Stimulated activated CD4-positive, alpha-beta T cell treated with anti-CD3 and anti-CD28 coated beads, Interleukin-12 subunit alpha, Interleukin-12 subunit beta, amount 100 ng/mL, for 4 hours (primary cell): ENCODE data around the gene RNF32.
"Not testable (repeated sequence)": the region's sequence is repeated elsewhere in the genome, so short reads cannot be mapped to it uniquely, and the experiment has no call there.

Source experiments
- DNase-seq: peaks from one replicate; pipeline ENCODE4 v3.0.0-alpha.2; 2020

The RNF32 gene

DNA sequence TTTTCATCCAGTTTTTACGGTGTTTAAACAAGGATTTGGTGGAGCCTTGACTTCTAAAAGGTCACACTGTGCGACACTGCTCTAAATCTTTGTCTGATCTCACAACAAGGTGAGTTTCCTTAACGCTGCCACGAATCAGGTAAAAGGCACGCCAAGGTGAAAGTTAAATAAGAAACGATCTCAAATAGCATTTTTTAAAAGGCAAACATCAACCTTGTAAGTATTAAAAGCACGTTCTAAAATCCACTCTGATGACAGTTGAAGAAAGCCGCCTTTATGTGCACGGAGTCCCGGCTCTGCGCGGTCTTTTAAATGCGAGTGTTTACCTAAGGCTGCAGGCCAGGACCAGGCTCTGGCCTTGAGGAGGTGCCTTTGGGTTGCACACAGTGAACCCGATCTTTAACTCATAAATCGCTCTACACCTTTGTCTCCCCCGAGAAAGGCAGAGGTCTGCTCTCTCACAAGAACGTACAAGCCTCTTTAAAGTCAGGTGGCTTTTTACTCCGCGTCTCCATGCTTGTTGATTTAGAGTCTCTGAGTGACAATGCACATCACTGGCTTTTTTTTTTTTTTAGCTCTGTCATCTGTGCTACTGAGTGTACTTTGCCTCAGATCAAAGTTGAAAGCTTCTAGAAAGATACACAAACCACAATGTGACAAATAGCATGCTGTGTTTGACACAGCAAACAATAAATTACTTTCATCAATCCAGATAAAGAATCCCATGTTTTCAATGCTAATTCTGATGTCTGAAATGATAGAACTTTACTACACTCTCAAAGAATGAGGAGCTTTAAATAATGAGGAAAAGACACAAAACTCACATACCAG lies 25.9 kb upstream of the RNF32 start:
- no peak for DNase-seq

DNA sequence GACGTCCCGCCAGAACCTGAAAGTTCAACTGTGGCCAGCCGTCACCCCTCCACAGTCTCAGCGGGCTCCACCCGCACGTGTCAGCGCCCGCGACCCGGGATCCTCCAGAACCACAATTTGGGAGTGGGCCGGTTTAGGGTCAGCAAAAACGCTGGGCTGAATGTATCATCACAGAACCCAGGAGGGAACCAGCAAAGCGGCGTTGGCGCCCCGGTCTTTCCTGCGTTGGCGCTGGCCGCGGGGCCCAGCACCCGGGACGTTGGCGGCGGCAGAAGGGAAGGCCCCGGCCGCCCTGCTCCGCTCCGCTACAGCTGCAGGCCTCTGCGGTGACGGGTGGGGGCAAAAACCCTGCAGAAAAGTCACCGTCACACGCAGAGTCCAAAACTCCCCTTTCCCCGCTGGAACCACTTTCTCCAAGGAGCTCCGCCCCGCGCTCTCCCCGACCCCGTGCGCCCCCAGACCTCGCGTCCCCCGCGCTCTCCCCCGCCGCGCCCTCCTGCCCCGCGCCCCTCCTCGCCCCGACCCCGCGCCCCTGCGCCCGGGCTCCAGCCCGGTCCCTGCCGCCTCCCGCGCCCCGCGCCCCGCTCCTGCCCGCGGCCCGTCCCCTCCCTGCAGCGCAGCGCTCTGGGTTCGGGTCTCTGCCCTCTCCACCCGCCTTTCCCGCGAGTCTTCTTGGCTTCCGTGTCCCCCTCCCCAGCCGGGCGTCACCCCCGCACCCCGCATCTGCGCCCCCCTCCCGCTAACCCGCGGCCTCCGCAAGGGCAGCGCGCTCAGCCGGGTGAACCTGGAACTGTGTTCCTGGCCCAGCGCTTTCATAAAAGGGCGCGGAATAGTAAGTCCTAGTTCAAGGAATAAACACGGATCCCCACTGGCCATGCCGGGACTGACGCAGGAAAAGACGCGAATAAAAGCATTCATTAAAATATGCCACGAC lies 24.0 kb upstream of the RNF32 start:
- no peak for DNase-seq

DNA sequence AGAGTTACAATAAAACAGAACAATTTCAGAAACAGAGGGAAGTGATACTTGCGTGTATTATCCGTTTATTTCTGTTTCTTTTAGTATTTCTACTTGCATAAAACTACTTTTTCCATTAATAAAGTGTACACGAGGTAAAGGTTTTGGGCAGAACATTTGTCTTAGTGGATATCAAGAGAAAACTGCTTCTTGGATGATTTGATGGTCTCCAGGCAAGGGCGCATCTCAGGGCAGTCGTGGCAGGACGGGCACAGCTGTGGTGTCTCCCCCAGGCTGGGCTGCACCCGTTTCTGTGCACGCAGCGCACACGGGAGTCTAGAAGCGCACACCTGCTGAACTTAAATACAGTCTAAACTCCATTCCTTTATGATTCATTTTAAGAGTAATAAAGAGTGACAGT lies 23.4 kb upstream of the RNF32 start:
- no peak for DNase-seq

DNA sequence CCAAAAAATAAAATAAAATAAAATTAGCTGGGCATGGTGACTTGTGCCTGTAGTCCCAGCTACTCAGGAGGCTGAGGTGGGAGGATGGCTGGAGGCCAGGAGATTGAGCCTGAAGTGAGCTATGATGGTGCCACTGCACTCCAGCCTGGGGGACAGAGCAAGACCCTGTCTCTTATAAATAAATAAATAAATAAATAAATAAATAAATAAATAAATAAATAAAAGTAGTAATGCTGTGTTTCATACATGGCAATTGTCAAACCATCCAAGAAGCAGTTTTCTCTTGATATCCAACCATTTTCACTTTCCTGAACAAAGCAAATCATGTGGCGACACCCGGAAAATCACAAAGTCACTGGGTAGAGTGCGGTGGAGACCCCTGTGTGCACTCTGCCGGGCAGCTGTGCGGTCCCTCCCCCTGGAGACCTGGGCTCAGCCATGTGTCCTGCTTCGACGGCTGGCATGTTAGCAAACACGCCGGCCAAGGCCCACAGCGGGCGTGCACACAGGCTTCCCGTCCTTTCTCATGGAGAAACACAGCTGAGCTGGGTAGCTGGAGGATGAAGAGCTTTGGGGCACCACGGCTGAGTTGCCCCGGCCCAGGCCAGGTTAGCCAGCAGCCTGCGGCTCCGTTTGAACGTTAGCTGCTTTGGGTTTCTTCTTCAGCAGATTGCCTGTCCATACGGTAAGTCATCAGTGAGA lies 22.3 kb upstream of the RNF32 start:
- no peak for DNase-seq

DNA sequence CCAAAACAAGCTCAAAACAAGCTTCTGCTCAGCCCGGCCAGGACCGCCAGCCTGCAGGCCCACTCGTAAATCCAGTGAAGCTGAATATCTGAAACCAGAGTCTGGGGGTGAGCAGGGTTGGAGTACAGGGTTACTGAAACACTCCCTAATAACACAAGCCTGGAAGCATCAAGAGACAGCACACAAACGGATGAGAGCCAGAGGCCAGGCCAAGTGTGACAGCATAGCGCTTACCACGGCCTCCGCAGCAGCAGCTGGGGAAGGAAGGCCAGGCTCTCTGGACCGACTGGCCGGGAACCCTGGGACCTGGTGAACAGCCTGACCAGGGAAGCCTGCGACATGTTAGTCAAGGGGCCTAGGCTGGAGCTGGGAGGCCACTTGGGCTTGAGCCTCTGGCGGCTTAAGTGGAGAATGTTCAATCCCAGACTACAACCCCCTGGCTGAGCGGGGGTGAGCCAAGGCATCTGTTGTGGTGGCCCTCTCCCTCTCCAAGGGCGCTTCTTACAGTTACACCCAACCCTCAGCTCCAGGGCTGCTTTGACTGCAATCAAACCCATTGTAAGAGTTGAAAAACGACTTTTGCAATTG lies 21.7 kb upstream of the RNF32 start:
- DNase-seq = no peak

DNA sequence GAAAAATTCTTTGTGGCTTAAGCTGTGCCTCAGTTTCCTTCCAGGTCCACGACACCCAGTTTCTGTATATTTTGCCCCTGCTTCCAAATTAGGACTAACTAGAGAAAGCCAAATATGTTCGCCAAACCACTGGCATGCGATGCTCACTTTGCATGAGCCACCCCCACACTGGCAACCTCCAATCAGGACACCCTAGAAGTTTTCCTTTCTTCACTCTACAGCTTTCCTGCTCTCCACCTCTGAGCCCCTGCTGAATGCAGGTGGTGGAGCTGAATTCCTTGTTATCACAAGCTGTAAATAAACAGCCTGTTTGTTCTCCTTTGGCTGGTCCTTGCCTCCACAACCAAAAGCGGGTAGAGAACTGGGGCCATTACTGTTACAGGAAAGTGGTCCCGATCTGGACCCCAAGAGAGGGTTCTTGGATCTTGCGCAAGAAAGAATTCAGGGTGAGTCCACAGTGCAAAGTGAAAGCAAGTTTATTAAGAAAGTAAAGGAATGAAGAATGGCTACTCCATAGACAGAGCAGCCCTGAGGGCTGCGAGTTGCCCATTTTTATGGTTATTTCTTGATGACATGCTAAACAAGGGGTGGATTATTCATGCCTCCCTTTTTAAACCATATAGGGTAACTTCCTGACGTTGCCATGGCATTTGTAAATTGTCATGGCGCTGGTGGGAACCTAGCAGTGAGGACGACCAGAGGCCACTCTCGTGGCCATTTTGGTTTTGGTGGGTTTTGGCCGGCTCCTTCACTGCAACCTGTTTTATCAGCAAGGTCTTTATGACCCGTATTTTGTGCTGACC lies 20.9 kb upstream of the RNF32 start:
- DNase-seq = not testable (repeated sequence)

DNA sequence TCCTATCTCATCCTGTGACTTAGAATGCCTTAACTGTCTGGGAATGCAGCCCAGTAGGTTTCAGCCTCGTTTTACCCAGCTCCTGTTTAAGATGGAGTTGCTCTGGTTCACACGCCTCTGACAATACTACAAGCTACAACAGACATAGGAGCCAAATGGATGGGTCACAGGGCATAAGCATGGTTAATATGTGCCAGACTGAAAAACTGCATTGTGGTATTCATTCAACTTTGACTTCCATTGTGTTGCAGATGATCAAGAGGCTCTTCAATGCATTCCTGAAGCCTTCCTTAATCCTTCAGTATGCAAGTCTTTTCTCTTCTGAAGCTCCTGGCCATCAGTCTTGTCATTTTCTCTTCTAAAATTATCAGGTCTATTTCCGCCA lies 20.3 kb upstream of the RNF32 start:
- DNase-seq = no peak

- DNase-seq = no peak
Observed at GRCh38 chr7:156621652-156622051, 18.9 kb upstream of the RNF32 start.

GRCh38 chr7:156625580-156625979 lies 15.0 kb upstream of the RNF32 start:
- DNase-seq = no peak

DNA sequence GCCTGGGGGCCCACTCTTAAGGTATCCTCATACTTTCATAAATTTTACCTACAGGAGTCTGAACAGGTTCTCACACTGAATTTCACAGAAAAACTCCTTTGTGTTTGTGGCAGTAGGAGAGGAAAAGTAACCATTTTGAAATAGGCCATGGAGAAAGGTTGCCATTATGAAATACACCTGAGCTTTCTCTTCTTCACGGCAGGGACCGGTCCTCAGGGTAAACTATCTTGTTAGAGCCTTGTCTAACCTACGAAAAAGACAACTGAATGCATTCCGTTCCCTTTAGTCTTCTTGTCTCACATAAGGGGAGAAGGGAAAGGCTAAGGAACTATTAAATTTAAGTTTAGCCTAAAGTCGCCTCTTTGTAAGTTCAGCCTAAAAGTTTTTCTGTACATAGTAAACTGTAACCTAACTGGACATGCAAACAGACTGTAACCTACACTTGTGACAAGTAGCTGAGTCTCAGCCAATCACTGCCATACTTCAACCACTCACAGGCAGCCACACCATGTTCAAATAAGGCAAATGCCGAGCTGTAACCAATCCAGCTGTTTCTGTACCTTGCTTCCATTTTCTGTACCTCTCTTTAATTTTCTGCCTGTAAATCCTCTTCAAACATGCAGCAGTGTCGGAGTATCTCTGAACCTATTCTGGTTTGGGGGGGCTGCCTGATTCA lies 14.2 kb upstream of the RNF32 start:
- no peak for DNase-seq

GRCh38 chr7:156628562-156628961 lies 12.0 kb upstream of the RNF32 start:
- DNase-seq = no peak

GRCh38 chr7:156629873-156630272 lies 10.7 kb upstream of the RNF32 start:
- no peak for DNase-seq

- DNase-seq = no peak
Observed at GRCh38 chr7:156634117-156634516, 6.5 kb upstream of the RNF32 start.

GRCh38 chr7:156635529-156636385 lies 4.8 kb upstream of the RNF32 start:
- no peak for DNase-seq

GRCh38 chr7:156637093-156637492 lies 3.5 kb upstream of the RNF32 start:
- DNase-seq = not testable (repeated sequence)

- DNase-seq = no peak
Observed at GRCh38 chr7:156638443-156639077, 2.0 kb upstream of the RNF32 start.

GRCh38 chr7:156639426-156640256 lies 933 bp upstream of the RNF32 start:
- peak; percentile 17 for DNase-seq

DNA sequence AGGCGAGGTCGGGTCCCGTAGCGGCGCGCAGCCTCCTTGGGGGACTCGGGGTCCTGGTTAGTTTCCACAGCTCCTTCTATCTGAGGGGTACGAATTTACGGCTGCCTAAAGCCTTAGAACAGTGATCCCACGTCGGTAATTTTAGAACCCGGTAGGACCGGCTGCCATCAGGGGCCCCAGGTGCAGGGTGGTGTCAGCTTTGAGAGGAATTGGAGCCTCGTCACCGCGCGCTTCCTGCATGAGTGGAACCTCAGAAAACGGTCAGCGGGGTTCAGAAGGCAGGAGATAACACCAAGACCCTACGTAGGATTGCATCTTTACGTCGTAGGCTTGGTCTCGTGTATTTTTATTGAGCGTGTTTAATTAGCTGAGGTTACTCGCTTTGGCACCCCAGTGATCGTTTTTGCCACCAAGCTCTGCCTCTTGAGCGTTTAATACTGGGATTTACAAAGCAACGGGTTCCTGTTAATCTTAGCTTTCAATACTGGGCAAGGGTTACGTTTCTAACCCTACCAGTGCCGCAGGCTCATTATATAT lies 443 bp downstream of the RNF32 start:
- peak; percentile 46 for DNase-seq
